ENCODE data around the gene DAPK1. TPM values are rescaled to one million over a fixed set of nuclear protein-coding genes. Genes with fewer than 3 reads are reported as not detected.

DAPK1 gene
- total and polyA plus RNA-seq, 3 experiments from 2014 or later = 3.7 to 4.3 TPM; not detected in 1

DNA sequence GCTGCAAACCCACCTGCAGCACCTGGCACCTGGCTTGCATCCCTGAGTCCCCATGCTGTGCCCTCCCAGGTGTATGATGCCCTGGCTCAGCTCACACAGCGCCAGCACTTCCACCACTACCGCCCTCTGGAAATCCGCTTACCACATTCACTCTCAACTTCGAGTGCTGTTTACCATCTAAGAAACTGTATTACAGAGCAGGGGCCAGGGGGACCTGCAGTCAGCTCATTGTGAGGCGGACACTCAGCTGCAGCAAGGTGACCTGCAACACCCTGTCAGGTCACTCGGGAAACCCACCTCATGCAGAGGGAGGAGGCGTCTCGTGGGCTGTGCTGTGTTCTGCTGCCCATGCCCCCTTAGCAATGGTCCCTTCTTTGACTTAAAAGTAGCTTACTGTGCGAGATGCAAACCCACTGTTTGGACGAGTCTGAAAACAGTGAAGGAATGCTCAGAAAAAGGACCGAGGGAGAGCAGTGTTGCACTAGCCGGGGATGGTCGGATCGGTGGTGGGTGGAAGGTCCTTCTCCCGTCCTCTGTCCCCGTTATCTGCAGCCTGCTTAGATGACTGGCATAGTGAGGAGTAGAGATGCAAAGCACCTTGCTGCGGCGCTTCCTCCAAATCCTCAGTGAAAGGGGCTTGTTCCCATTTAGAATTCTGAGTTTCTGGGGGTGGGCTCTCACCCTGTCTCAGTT, 173.1 kb downstream of the DAPK1 start:
- no peak overlapping the region for H3K27ac ChIP-seq (ENCODE audit: low read depth, low read length)
- H3K27me3 Mint-ChIP-seq = peaks cover 5 to 6% of the 10 kb centered on the region in 2 donors
- no peak for DNase-seq
- no peaks in the 10 kb centered on the region for H3K27me3 ChIP-seq (ENCODE audit: insufficient read depth, low read length, poor library complexity, severe bottlenecking)
- H3K36me3 Mint-ChIP-seq = no peaks in the 10 kb centered on the region
- no peak overlapping the region for H3K27ac Mint-ChIP-seq
- peaks cover 0 to 4% (median 0%) of the 10 kb centered on the region in 5 donors for H3K9me3 Mint-ChIP-seq
- no peaks in the 10 kb centered on the region for H3K36me3 ChIP-seq (ENCODE audit: insufficient read depth, low read length)
- H3K4me3 ChIP-seq (ENCODE audit: low read length) = no peak overlapping the region
- CTCF ChIA-PET = no interaction called here
- no peaks in the 10 kb centered on the region for H3K4me1 Mint-ChIP-seq
- no peaks in the 10 kb centered on the region for H3K4me1 ChIP-seq (ENCODE audit: insufficient read depth, low read length)
- H3K4me3 Mint-ChIP-seq = no peak overlapping the region
- POLR2A ChIA-PET = no interaction called here
- no peaks in the 10 kb centered on the region for H3K9me3 ChIP-seq (ENCODE audit: low read length)

DNA sequence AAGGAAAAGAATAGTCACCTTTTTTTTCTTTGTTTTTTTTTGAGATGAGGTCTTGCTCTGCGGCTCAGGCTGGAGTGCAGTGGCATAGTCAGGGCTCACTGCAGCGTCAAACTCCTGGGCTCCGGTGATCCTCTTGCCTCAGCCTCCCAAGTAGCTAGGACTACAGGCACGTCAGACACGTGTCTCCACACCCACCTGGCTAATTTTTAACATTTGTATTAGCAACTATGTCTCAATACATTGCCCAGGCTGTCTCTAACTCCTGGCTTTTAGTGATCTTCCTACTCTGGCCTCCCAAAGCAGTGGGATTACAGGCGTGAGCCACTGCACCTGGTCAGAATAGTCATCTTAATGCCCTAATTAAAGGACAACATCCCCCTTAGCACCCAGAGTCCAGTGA, 173.8 kb downstream of the DAPK1 start:
- Mint-ChIP-seq H3K27ac (no peak overlapping the region), H3K4me1 (no peaks in the 10 kb centered on the region), H3K9me3 (peaks cover 0 to 3% (median 0%) of the 10 kb centered on the region in 5 donors), H3K27me3 (peaks cover 5 to 6% of the 10 kb centered on the region in 2 donors), H3K36me3 (no peaks in the 10 kb centered on the region), H3K4me3 (no peak overlapping the region)
- H3K4me3 ChIP-seq (ENCODE audit: low read length) = no peak overlapping the region
- ChIA-PET POLR2A (no interaction called here), CTCF (no interaction called here)
- no peak overlapping the region for H3K27ac ChIP-seq (ENCODE audit: low read depth, low read length)
- no peaks in the 10 kb centered on the region for H3K36me3 ChIP-seq (ENCODE audit: insufficient read depth, low read length)
- H3K4me1 ChIP-seq (ENCODE audit: insufficient read depth, low read length) = no peaks in the 10 kb centered on the region
- H3K27me3 ChIP-seq (ENCODE audit: insufficient read depth, low read length, poor library complexity, severe bottlenecking) = no peaks in the 10 kb centered on the region
- no peaks in the 10 kb centered on the region for H3K9me3 ChIP-seq (ENCODE audit: low read length)
- no peak for DNase-seq

DNA sequence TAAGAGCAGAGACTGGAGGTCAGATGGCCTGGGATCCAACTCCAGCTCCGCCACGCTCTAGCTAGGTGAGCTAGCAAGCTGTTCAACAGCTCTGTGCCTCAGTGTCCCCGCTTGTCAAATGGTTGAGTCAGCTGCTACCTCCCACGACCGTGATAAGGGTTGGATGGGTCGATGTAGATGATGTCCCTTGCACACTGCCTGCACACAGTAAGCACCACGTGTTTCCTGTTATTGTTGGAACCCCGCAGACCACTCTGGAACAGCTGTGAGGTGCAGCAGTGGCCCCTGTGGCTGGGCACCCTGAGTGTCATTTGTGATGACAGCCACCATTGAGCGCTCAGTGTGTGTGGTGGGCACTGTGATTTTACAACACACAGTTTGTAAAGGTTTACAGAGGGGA, 174.3 kb downstream of the DAPK1 start:
- H3K9me3 Mint-ChIP-seq = no peaks in the 10 kb centered on the region
- no peaks in the 10 kb centered on the region for H3K27me3 ChIP-seq (ENCODE audit: insufficient read depth, low read length, poor library complexity, severe bottlenecking)
- ChIA-PET POLR2A (no interaction called here), CTCF (no interaction called here)
- H3K27ac Mint-ChIP-seq = no peak overlapping the region
- no peaks in the 10 kb centered on the region for H3K9me3 ChIP-seq (ENCODE audit: low read length)
- H3K27me3 Mint-ChIP-seq = peaks cover 5 to 6% of the 10 kb centered on the region in 2 donors
- H3K4me3 ChIP-seq (ENCODE audit: low read length) = no peak overlapping the region
- no peak for DNase-seq
- H3K36me3 ChIP-seq (ENCODE audit: insufficient read depth, low read length) = no peaks in the 10 kb centered on the region
- H3K27ac ChIP-seq (ENCODE audit: low read depth, low read length) = no peak overlapping the region
- no peaks in the 10 kb centered on the region for H3K4me1 ChIP-seq (ENCODE audit: insufficient read depth, low read length)
- no peak overlapping the region for H3K4me3 Mint-ChIP-seq
- no peaks in the 10 kb centered on the region for H3K36me3 Mint-ChIP-seq
- H3K4me1 Mint-ChIP-seq = no peaks in the 10 kb centered on the region

DNA sequence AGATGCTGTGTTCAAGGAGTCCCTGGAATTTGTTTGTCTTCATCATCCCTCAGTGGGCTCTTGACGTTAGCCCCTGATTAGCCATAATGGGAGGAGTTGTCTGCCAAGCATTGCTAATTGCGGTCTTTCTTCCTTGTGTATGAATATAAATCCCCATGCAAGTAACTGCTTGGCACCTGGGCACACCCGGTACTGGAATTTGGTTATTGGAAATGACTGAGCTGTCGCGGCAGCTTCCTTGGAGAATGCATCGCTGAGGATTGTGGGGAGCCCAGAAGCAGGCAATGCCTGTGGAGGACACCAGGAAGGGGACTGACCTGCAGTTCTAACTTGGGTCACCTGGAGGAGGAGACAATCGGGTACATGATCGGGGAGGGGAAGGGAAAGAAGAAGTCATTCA, 174.9 kb downstream of the DAPK1 start:
- H3K4me3 Mint-ChIP-seq = no peak overlapping the region
- no peaks in the 10 kb centered on the region for H3K9me3 Mint-ChIP-seq
- ChIA-PET POLR2A (no interaction called here), CTCF (no interaction called here)
- DNase-seq = no peak
- H3K36me3 Mint-ChIP-seq = no peaks in the 10 kb centered on the region
- H3K4me1 ChIP-seq (ENCODE audit: insufficient read depth, low read length) = no peaks in the 10 kb centered on the region
- no peaks in the 10 kb centered on the region for H3K36me3 ChIP-seq (ENCODE audit: insufficient read depth, low read length)
- no peaks in the 10 kb centered on the region for H3K27me3 ChIP-seq (ENCODE audit: insufficient read depth, low read length, poor library complexity, severe bottlenecking)
- no peak overlapping the region for H3K27ac Mint-ChIP-seq
- no peaks in the 10 kb centered on the region for H3K4me1 Mint-ChIP-seq
- no peak overlapping the region for H3K27ac ChIP-seq (ENCODE audit: low read depth, low read length)
- H3K9me3 ChIP-seq (ENCODE audit: low read length) = no peaks in the 10 kb centered on the region
- H3K27me3 Mint-ChIP-seq = peaks cover 5 to 6% of the 10 kb centered on the region in 2 donors
- H3K4me3 ChIP-seq (ENCODE audit: low read length) = no peak overlapping the region

DNA sequence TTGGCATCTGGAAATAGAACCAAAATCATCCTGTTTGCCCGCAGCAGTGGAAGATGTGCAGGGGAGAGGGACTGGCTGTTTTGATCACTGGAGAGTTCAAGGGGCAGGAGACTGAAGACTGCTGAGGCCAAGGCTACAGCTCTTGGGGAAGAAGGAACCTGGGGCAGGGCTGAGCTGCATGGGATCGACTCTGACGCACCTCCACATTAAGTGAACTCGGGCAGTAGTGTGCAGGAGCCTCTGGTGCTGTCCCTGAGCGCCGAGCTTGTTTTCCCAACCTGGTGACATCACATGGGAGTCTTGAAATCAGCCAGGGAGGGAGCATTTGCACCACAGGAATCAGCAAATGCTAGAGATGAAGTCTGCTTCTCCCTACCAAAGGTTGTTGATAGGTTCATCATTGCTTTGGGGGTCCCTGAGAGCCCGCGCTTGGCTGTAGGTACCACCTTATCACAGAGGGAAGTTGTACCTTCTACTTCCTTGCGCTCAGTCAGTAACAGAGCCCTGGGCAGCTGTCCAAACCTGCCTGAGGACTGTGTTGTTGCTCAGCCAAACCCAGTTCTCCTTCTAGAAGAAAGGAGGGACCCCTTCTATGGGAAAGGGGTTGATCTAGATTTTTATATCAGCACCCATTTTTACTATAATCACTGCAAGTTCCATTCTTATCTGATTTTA, 175.9 kb downstream of the DAPK1 start:
- DNase-seq = no peak
- ChIA-PET POLR2A (no interaction called here), CTCF (interaction anchor here (0.9 kb wide), 1 partner anchor 11 kb away, joined by 3 read pairs; no protein-coding TSS in a partner anchor)
- Histone ChIP-seq H3K27me3 (ENCODE audit: insufficient read depth, low read length, poor library complexity, severe bottlenecking) (no peaks in the 10 kb centered on the region), H3K9me3 (ENCODE audit: low read length) (no peaks in the 10 kb centered on the region), H3K4me1 (ENCODE audit: insufficient read depth, low read length) (no peaks in the 10 kb centered on the region), H3K36me3 (ENCODE audit: insufficient read depth, low read length) (no peaks in the 10 kb centered on the region), H3K27ac (ENCODE audit: low read depth, low read length) (no peak overlapping the region), H3K4me3 (ENCODE audit: low read length) (no peak overlapping the region)
- no peaks in the 10 kb centered on the region for H3K4me1 Mint-ChIP-seq
- no peaks in the 10 kb centered on the region for H3K9me3 Mint-ChIP-seq
- H3K4me3 Mint-ChIP-seq = no peak overlapping the region
- H3K27me3 Mint-ChIP-seq = peaks cover 5 to 6% of the 10 kb centered on the region in 2 donors
- no peaks in the 10 kb centered on the region for H3K36me3 Mint-ChIP-seq
- H3K27ac Mint-ChIP-seq = no peak overlapping the region

DNA sequence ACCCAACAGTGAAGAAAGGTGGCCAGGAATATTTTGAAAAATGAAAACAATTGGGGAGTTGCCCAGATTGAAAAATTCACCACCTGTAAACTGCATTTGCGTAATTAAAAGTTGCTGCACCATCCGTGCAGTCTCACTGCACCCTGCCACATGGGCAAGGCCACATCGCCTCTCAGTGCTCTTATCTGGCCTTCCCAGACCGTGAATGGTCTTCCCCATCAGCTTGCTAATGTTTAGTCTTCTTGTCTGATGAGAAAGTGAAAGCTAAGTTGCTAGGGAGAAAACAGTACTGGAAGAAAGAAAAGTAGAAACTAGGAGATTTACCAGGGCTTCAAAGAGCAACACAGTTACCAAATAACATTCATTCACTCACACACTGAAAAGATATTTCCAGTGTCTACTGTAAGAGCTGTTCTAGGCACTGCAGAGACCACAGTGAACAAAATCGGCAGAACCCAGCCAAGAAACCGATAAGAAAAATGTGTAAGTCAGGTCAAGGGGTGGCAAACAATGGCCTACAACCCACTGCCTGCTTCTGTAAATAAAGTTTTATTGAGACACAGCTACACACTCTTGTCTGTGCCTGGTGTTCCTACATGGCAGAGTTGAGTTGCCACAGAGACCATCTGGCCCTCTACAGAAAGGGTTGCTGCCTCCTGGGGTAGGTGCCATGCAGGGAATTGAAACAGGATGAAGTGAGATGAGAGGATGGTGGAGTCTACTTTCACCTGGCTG, 177.1 kb downstream of the DAPK1 start:
- Mint-ChIP-seq H3K36me3 (no peaks in the 10 kb centered on the region), H3K4me1 (no peaks in the 10 kb centered on the region), H3K9me3 (no peaks in the 10 kb centered on the region), H3K27me3 (peaks cover 5 to 6% of the 10 kb centered on the region in 2 donors), H3K27ac (no peak overlapping the region), H3K4me3 (no peak overlapping the region)
- ChIA-PET CTCF (no interaction called here), POLR2A (no interaction called here)
- no peaks in the 10 kb centered on the region for H3K4me1 ChIP-seq (ENCODE audit: insufficient read depth, low read length)
- DNase-seq = no peak
- no peaks in the 10 kb centered on the region for H3K9me3 ChIP-seq (ENCODE audit: low read length)
- peak overlapping the region; percentile 43 for H3K27ac ChIP-seq (ENCODE audit: low read depth, low read length)
- no peak overlapping the region for H3K4me3 ChIP-seq (ENCODE audit: low read length)
- H3K36me3 ChIP-seq (ENCODE audit: insufficient read depth, low read length) = no peaks in the 10 kb centered on the region
- no peaks in the 10 kb centered on the region for H3K27me3 ChIP-seq (ENCODE audit: insufficient read depth, low read length, poor library complexity, severe bottlenecking)

DNA sequence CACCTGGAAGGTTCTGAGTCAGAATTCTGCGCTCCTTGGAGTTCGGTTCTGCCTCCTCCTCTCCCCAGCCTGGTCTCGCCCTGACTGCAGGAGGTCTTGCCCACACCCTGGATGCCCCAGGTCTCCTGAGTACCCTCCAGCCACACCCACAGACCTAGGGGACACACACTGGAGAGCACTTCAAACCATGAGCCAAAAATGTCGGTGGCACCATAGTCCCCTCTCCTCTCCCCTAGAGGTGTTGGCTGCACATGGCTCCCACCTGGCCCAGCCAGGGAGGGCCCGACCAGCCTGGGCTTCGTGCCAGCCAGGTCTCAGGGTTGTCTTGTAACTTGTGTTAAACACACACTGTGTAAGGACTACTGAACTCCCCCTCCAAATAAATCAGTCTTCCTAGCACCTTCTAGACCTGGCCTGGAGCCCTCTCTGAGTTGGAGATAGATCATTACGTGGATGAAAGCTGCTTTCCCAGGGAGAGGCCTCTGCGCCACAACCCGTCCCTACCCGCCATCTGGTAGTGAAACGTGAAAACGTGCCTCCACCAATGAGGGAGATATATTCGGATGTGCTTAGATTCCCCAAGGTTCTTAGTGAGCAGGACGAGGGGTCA, 178.3 kb downstream of the DAPK1 start:
- Mint-ChIP-seq H3K9me3 (no peaks in the 10 kb centered on the region), H3K4me3 (no peak overlapping the region), H3K27me3 (peaks cover 3 to 5% of the 10 kb centered on the region in 2 donors), H3K4me1 (no peaks in the 10 kb centered on the region), H3K27ac (no peak overlapping the region), H3K36me3 (no peaks in the 10 kb centered on the region)
- H3K4me3 ChIP-seq (ENCODE audit: low read length) = no peak overlapping the region
- no peaks in the 10 kb centered on the region for H3K36me3 ChIP-seq (ENCODE audit: insufficient read depth, low read length)
- H3K9me3 ChIP-seq (ENCODE audit: low read length) = no peaks in the 10 kb centered on the region
- no peaks in the 10 kb centered on the region for H3K27me3 ChIP-seq (ENCODE audit: insufficient read depth, low read length, poor library complexity, severe bottlenecking)
- DNase-seq = no peak
- ChIA-PET POLR2A (no interaction called here), CTCF (no interaction called here)
- no peaks in the 10 kb centered on the region for H3K4me1 ChIP-seq (ENCODE audit: insufficient read depth, low read length)
- no peak overlapping the region for H3K27ac ChIP-seq (ENCODE audit: low read depth, low read length)

Data from CD8-positive, alpha-beta memory T cell (primary cell).